GM12878 (cell line): ENCODE measurements around the gene TOP1. TPM values are rescaled to one million over a fixed set of nuclear protein-coding genes. Genes with fewer than 3 reads are reported as not detected.

Experiments used
- ATAC-seq: fragments of 200-7000 bp; cut with Tn5 transposase; 3 replicates; pipeline ENCODE4 v1.9.1; 2020; ENCODE audit warnings: mild to moderate bottlenecking, moderate library complexity
- BruUV-seq: library from RNA; stranded (reverse); fragments of 400-500 nt; replicated peaks from 2 replicates; lab custom pipeline; 2021; lab: Mats Ljungman, UMichigan
- CTCF ChIA-PET: fragments of 300-600 bp; sonication (Branson Sonifier 250); formaldehyde crosslinking; extraction: SDS; loops from one replicate; lab custom pipeline; 2021; ENCODE audit warnings: inconsistent platforms; lab: Yijun Ruan, JAX
- POLR2A ChIA-PET: fragments of 350-600 bp; formaldehyde crosslinking; extraction: SDS; loops from one replicate; lab custom pipeline; 2021; ENCODE audit warnings: inconsistent platforms; lab: Charles Lee
- RAD21 ChIA-PET: fragments of 300-600 bp; sonication (Branson Sonifier 250); formaldehyde crosslinking; loops from one replicate; lab custom pipeline; 2023; ENCODE audit warnings: antibody characterized with exemption; ENCODE audit not compliant: unreplicated experiment; lab: Charles Lee
- SMC1A ChIA-PET: fragments of 300-600 bp; sonication (Branson Sonifier 250); formaldehyde crosslinking; loops from one replicate; lab custom pipeline; 2023; ENCODE audit not compliant: unreplicated experiment, uncharacterized antibody; lab: Charles Lee
- DNase-seq: peaks from one replicate; pipeline ENCODE4 v3.0.0-alpha.2; 2011; ENCODE audit warnings: low read depth, low spot score
- FAIRE-seq: peaks from 3 replicates; lab custom pipeline; 2011; peaks lifted over from hg19 to GRCh38; lab: Jason Lieb, UNC
- H2AFZ ChIP-seq: 2 replicates; pipeline ENCODE4 v1.6.0; 2011; ENCODE audit warnings: low read depth, low read length, control low read depth; ENCODE audit not compliant: control insufficient read depth
- H3K27ac ChIP-seq: 2 replicates; pipeline ENCODE4 v1.5.1; 2011; ENCODE audit warnings: control low read depth; ENCODE audit not compliant: control insufficient read depth, insufficient read depth
- H3K27me3 ChIP-seq, 2 experiments: replicated peaks in 1 of 2; 2 replicates each; pipeline versions ENCODE4 v1.6.0 to v1.6.1; 2011; ENCODE audit warnings: low read length in 1 of 2; ENCODE audit not compliant: control insufficient read depth in 2 of 2, insufficient read depth in 2 of 2
- H3K36me3 ChIP-seq, 2 experiments: 2 replicates each; pipeline ENCODE4 v1.5.1; 2011; ENCODE audit warnings: low read length in 1 of 2; ENCODE audit not compliant: control insufficient read depth in 2 of 2, insufficient read depth in 2 of 2
- H3K4me1 ChIP-seq: 2 replicates; pipeline ENCODE4 v1.6.1; 2011; ENCODE audit warnings: mild to moderate bottlenecking, low read length, moderate library complexity, mixed read lengths; ENCODE audit not compliant: control insufficient read depth, insufficient read depth
- H3K4me2 ChIP-seq: 2 replicates; pipeline ENCODE4 v1.6.0; 2011; ENCODE audit warnings: control low read depth; ENCODE audit not compliant: control insufficient read depth, insufficient read depth
- H3K4me3 ChIP-seq: fragments of 200-600 bp; sonication (generic); 2 replicates; pipeline ENCODE4 v1.5.1; 2016
- H3K79me2 ChIP-seq: 2 replicates; pipeline ENCODE4 v1.6.0; 2011; ENCODE audit warnings: low read length; ENCODE audit not compliant: control insufficient read depth, insufficient read depth
- H3K9ac ChIP-seq: 2 replicates; pipeline ENCODE4 v1.8.0; 2011; ENCODE audit warnings: low read length, control low read depth, mixed read lengths; ENCODE audit not compliant: control insufficient read depth, insufficient read depth
- H3K9me3 ChIP-seq: replicated peaks from 3 replicates; pipeline ENCODE4 v1.5.1; 2011; ENCODE audit warnings: mild to moderate bottlenecking, low read length; ENCODE audit not compliant: control insufficient read depth, insufficient read depth
- H4K20me1 ChIP-seq: 2 replicates; pipeline ENCODE4 v1.6.0; 2011; ENCODE audit not compliant: control insufficient read depth, insufficient read depth
- CREM ChIP-seq: IDR thresholded peaks from 2 replicates; pipeline ENCODE4 v1.6.1; 2014; ENCODE audit warnings: antibody characterized with exemption, low read depth
- DPF2 ChIP-seq: fragments of 450-650 bp; IDR thresholded peaks from 2 replicates; pipeline ENCODE4 v1.6.1; 2017; ENCODE audit warnings: mild to moderate bottlenecking
- EGR1 ChIP-seq, 2 experiments: IDR thresholded peaks; 1 replicate in 1 of 2; 2 replicates in 1 of 2; pipeline ENCODE4 v1.6.1; 2011 to 2012; ENCODE audit warnings: low read depth in 2 of 2, low read length in 2 of 2, borderline replicate concordance in 1 of 2, mild to moderate bottlenecking in 1 of 2, moderate library complexity in 1 of 2
- EP300 ChIP-seq, 2 experiments: fragments of 150-350 bp in 1 of 2; IDR thresholded peaks; 2 replicates each; pipeline ENCODE4 v1.6.1; 2011 to 2012; ENCODE audit warnings: low read depth in 2 of 2, low read length in 2 of 2, borderline replicate concordance in 1 of 2, improper control_type of control experiment in 1 of 2, inconsistent platforms in 1 of 2; ENCODE audit not compliant: control insufficient read depth in 1 of 2
- IKZF2 ChIP-seq, 2 experiments: fragments of 450-650 bp; IDR thresholded peaks; 2 replicates each; pipeline ENCODE4 v1.6.1; 2017; ENCODE audit warnings: mild to moderate bottlenecking in 2 of 2, moderate library complexity in 2 of 2
- MTA2 ChIP-seq: fragments of 450-650 bp; IDR thresholded peaks from 2 replicates; pipeline ENCODE4 v1.6.1; 2016; ENCODE audit warnings: low read depth, mild to moderate bottlenecking, moderate library complexity
- NR2F1 ChIP-seq: fragments of 450-650 bp; conservative IDR thresholded peaks from 2 replicates; pipeline ENCODE4 v1.6.1; 2017; ENCODE audit warnings: mild to moderate bottlenecking
- SIN3A ChIP-seq: IDR thresholded peaks from 2 replicates; pipeline ENCODE4 v1.6.1; 2012; ENCODE audit warnings: low read depth, low read length, improper control_type of control experiment
- SREBF1 ChIP-seq: IDR thresholded peaks from 2 replicates; pipeline ENCODE4 v1.6.1; 2012; ENCODE audit warnings: mild to moderate bottlenecking, low read length
- STAT1 ChIP-seq: fragments of 450-650 bp; conservative IDR thresholded peaks from 2 replicates; pipeline ENCODE4 v1.6.1; 2014; ENCODE audit warnings: antibody characterized with exemption, mild to moderate bottlenecking
- SUZ12 ChIP-seq: fragments of 200-600 bp; sonication (generic); IDR thresholded peaks from one replicate; pipeline ENCODE4 v1.6.1; 2018; ENCODE audit warnings: antibody characterized with exemption, mild to moderate bottlenecking; ENCODE audit not compliant: unreplicated experiment
- WGBS: methylation state at CpG from one replicate; pipeline ENCODE4 v1.1.6; 2016; ENCODE audit warnings: low lambda C conversion rate; ENCODE audit not compliant: insufficient replicate concordance, insufficient coverage; ENCODE audit errors: missing lambda C conversion rate; 5-methylcytosine and 5-hydroxymethylcytosine counted together
- in situ Hi-C: fragments of 300-500 bp; cut with MboI; formaldehyde crosslinking; loops from 9 replicates; pipeline ENCODE4 v1.14.3; 2018; ENCODE audit warnings: mixed read lengths
- intact Hi-C: fragments of 100-400 bp; cut with micrococcal nuclease; formaldehyde crosslinking; loops from one replicate; pipeline ENCODE4 v1.14.2; 2022; ENCODE audit not compliant: unreplicated experiment
- polyA plus RNA-seq, 11 experiments: library from polyadenylated mRNA; depleted of rRNA in 4 of 11; unstranded in 6 of 11; stranded (reverse) in 5 of 11; fragments of >200 nt; fragmentation: Nextera tagmentation in 4 of 11; fragmentation: Illumina TruSeq in 1 of 11; extraction: Ambion mirVana in 4 of 11; extraction: Trizol in 1 of 11; gene quantifications; 1 replicate in 1 of 11; 2 replicates in 10 of 11; pipeline versions ENCODE4 v1.2.1 to v1.2.3, GENCODE V29; 2011 to 2016; ENCODE audit warnings: inconsistent platforms in 2 of 11, missing spikeins in 2 of 11, low read depth in 1 of 11
- total RNA-seq, 4 experiments: library from RNA; depleted of rRNA in 3 of 4; stranded (reverse); fragments of >200 nt in 3 of 4; fragmentation: Illumina TruSeq in 1 of 4; extraction: Trizol in 1 of 4; gene quantifications; 2 replicates each; pipeline versions ENCODE4 v1.2.1 to v1.2.3, GENCODE V29; 2013 to 2021
- TF ChIP-seq, protein P1 (sequence below): IDR thresholded peaks from 2 replicates; pipeline ENCODE4 v1.6.1; 2011; ENCODE audit warnings: low read depth, low read length, improper control_type of control experiment, borderline replicate concordance
- TF ChIP-seq, protein P2 (sequence below): fragments of 450-650 bp; IDR thresholded peaks from 2 replicates; pipeline ENCODE4 v1.6.1; 2017; ENCODE audit warnings: borderline replicate concordance
- TF ChIP-seq, protein P3 (sequence below): fragments of 450-650 bp; IDR thresholded peaks from 2 replicates; pipeline ENCODE4 v1.6.1; 2016; ENCODE audit warnings: mild to moderate bottlenecking, moderate library complexity, borderline replicate concordance
- TF ChIP-seq, protein P4 (sequence below): fragments of 450-650 bp; IDR thresholded peaks from 2 replicates; pipeline ENCODE4 v1.6.1; 2017; ENCODE audit warnings: antibody characterized with exemption, mild to moderate bottlenecking, moderate library complexity

TOP1 gene
- total and polyA plus RNA-seq, 10 of the 15 experiments (the other 5 are each of a cell fraction or from before 2014, with no cell fraction given) = 21.5 to 128 (median 47.3) TPM

DNA sequence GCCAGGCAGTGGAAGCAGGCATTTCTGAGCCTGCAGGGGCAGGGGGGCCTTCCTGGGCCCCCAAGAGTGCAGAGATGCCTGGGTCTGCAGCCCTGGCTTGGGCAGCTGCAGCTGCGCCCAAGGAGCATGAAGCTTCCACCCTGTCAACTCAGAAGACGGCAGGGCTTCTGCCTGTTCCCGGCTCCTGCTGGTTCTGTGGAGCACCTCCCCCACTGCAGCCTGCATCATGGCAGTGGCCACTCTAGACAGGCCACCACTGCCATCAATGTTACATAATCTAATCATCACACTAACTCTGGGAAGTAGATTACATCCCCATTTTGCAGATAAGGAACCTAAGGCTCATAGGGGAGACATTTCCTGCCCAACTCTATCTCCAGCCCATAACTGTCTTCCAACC, 21.1 kb upstream of the TOP1 start:
- FAIRE-seq (no peak), DNase-seq (no peak), ATAC-seq (no peak)
- H3K36me3 ChIP-seq = no peaks in the 10 kb centered on the region
- H3K4me3 ChIP-seq = no peak overlapping the region
- no peak overlapping the region for H3K4me2 ChIP-seq
- in situ Hi-C loops (no loop called here), intact Hi-C loops (no loop called here)
- H3K9ac ChIP-seq = no peak overlapping the region
- ChIA-PET POLR2A (interaction anchor here (0.9 to 6.1 kb wide), 2 partner anchors 17 to 39 kb away, joined by 3 to 106 read pairs; no protein-coding TSS in a partner anchor), CTCF (interaction anchor here (11.1 kb wide), 1 partner anchor 18 kb away, joined by 256 read pairs; no protein-coding TSS in a partner anchor), RAD21 (interaction anchor here (1.2 to 8.6 kb wide), 3 partner anchors 15 to 26 kb away, joined by 3 to 187 read pairs (median 40); no protein-coding TSS in a partner anchor), SMC1A (interaction anchor here (1.5 to 10.3 kb wide), 4 partner anchors 18 to 40 kb away, joined by 6 to 333 read pairs (median 55); partner anchors contain the start of gene TOP1)
- TF ChIP-seq, protein P1, sequence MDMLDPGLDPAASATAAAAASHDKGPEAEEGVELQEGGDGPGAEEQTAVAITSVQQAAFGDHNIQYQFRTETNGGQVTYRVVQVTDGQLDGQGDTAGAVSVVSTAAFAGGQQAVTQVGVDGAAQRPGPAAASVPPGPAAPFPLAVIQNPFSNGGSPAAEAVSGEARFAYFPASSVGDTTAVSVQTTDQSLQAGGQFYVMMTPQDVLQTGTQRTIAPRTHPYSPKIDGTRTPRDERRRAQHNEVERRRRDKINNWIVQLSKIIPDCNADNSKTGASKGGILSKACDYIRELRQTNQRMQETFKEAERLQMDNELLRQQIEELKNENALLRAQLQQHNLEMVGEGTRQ = no peak
- no peak for TF ChIP-seq SUZ12
- no peak for TF ChIP-seq DPF2
- TF ChIP-seq CREM = no peak
- TF ChIP-seq STAT1 = no peak
- TF ChIP-seq, protein P2, sequence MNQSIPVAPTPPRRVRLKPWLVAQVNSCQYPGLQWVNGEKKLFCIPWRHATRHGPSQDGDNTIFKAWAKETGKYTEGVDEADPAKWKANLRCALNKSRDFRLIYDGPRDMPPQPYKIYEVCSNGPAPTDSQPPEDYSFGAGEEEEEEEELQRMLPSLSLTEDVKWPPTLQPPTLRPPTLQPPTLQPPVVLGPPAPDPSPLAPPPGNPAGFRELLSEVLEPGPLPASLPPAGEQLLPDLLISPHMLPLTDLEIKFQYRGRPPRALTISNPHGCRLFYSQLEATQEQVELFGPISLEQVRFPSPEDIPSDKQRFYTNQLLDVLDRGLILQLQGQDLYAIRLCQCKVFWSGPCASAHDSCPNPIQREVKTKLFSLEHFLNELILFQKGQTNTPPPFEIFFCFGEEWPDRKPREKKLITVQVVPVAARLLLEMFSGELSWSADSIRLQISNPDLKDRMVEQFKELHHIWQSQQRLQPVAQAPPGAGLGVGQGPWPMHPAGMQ = no peak
- TF ChIP-seq, protein P3, sequence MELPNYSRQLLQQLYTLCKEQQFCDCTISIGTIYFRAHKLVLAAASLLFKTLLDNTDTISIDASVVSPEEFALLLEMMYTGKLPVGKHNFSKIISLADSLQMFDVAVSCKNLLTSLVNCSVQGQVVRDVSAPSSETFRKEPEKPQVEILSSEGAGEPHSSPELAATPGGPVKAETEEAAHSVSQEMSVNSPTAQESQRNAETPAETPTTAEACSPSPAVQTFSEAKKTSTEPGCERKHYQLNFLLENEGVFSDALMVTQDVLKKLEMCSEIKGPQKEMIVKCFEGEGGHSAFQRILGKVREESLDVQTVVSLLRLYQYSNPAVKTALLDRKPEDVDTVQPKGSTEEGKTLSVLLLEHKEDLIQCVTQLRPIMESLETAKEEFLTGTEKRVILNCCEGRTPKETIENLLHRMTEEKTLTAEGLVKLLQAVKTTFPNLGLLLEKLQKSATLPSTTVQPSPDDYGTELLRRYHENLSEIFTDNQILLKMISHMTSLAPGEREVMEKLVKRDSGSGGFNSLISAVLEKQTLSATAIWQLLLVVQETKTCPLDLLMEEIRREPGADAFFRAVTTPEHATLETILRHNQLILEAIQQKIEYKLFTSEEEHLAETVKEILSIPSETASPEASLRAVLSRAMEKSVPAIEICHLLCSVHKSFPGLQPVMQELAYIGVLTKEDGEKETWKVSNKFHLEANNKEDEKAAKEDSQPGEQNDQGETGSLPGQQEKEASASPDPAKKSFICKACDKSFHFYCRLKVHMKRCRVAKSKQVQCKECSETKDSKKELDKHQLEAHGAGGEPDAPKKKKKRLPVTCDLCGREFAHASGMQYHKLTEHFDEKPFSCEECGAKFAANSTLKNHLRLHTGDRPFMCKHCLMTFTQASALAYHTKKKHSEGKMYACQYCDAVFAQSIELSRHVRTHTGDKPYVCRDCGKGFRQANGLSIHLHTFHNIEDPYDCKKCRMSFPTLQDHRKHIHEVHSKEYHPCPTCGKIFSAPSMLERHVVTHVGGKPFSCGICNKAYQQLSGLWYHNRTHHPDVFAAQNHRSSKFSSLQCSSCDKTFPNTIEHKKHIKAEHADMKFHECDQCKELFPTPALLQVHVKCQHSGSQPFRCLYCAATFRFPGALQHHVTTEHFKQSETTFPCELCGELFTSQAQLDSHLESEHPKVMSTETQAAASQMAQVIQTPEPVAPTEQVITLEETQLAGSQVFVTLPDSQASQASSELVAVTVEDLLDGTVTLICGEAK = no peak
- TF ChIP-seq, protein P4, sequence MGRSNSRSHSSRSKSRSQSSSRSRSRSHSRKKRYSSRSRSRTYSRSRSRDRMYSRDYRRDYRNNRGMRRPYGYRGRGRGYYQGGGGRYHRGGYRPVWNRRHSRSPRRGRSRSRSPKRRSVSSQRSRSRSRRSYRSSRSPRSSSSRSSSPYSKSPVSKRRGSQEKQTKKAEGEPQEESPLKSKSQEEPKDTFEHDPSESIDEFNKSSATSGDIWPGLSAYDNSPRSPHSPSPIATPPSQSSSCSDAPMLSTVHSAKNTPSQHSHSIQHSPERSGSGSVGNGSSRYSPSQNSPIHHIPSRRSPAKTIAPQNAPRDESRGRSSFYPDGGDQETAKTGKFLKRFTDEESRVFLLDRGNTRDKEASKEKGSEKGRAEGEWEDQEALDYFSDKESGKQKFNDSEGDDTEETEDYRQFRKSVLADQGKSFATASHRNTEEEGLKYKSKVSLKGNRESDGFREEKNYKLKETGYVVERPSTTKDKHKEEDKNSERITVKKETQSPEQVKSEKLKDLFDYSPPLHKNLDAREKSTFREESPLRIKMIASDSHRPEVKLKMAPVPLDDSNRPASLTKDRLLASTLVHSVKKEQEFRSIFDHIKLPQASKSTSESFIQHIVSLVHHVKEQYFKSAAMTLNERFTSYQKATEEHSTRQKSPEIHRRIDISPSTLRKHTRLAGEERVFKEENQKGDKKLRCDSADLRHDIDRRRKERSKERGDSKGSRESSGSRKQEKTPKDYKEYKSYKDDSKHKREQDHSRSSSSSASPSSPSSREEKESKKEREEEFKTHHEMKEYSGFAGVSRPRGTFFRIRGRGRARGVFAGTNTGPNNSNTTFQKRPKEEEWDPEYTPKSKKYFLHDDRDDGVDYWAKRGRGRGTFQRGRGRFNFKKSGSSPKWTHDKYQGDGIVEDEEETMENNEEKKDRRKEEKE = no peak
- TF ChIP-seq MTA2 = no peak
- no peak for TF ChIP-seq EP300 (IDR thresholded peaks at IDR 0.05; ENCODE audit: borderline replicate concordance in 1 of 2, control insufficient read depth in 1 of 2, low read depth in 2 of 2, low read length in 2 of 2)
- no peak for TF ChIP-seq SIN3A
- no peak for TF ChIP-seq EGR1 (IDR thresholded peaks at IDR 0.05; ENCODE audit: borderline replicate concordance in 1 of 2, low read depth in 2 of 2, low read length in 2 of 2)
- TF ChIP-seq SREBF1 = no peak
- TF ChIP-seq NR2F1 = no peak
- TF ChIP-seq IKZF2 (IDR thresholded peaks at IDR 0.05) = no peak
- no peaks in the 10 kb centered on the region for H3K79me2 ChIP-seq
- H3K27me3 ChIP-seq = no peaks in the 10 kb centered on the region
- H2AFZ ChIP-seq = no peak overlapping the region
- peaks cover 54% of the 10 kb centered on the region for H3K4me1 ChIP-seq
- no peaks in the 10 kb centered on the region for H4K20me1 ChIP-seq
- BruUV-seq = no TSS peak
- no peak overlapping the region for H3K27ac ChIP-seq
- 70% methylated on average over 3 of the region's 3 CpGs for WGBS
- no peaks in the 10 kb centered on the region; the same call in 2 of the 3 replicates for H3K9me3 ChIP-seq
